AG08395 (cell line): Measurements from ENCODE around the gene ARIH2.
A peak's percentile ranks its signal among the peaks of the same experiment; 100 is the strongest.
"Not testable (repeated sequence)": the region's sequence is repeated elsewhere in the genome, so short reads cannot be mapped to it uniquely, and the experiment has no call there.

Experiments
- DNase-seq: peaks from one replicate; pipeline ENCODE4 v3.0.0; 2012; ENCODE audit warnings: mixed read lengths, low spot score

The ARIH2 gene

DNA sequence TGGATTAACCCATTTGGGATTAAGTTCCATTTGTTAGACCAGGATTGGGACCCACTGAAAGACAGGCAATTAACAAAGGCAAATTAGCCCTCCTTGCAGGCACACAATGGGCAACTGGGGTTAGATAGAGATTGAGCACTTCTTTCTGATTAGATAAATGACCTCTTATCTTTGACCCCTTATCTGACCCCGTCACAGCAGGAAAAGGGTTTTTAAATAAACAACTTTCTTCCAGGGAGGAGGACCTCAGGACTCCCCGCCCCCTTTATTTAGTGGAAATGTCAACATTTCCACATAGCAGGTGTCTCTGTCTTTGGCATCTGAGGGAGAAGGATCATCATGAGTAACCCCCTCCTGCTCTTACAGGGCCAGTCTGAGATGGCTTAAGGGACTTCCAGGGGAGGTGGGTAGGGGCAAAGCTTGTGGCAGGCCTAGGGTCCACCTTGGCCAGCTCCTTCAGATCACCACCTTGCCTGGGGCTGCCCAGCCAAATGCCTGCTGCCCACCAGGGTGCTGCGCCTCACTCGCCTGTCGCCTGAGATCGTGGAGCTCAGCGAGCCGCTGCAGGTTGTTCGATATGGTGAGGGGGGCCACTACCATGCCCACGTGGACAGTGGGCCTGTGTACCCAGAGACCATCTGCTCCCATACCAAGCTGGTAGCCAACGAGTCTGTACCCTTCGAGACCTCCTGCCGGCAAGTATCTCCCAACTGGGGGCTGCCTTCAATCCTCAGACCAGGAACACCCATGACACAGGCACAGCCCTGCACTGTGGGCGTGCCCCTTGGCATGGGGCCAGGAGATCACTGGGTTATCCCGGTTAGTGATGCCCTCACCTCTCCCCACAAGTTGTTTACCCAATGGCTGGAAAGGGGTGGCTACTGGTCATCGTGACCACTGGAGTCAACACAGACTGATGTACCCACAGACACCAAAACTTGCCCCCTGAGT is 86.0 kb downstream of the ARIH2 start:
- no peak for DNase-seq

DNA sequence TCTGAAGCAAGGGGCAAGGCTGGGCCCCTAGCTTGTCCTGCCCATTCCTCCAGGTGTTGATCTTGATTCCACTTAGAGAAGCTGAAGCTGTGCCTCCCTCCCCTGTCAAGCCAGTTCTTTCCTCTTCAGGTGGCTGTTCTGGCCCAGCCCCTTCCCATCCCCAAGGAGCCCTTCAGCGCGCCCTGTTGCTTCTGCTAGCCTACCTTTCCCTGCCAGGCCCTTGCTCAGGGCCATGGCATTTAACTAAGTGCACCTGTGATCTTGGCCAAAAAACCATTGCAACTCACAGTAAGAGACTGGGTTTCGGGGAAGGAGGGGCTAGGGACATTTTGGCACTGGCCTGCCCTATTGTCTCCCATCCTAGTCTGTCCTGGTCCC is 86.7 kb downstream of the ARIH2 start:
- no peak for DNase-seq

DNA sequence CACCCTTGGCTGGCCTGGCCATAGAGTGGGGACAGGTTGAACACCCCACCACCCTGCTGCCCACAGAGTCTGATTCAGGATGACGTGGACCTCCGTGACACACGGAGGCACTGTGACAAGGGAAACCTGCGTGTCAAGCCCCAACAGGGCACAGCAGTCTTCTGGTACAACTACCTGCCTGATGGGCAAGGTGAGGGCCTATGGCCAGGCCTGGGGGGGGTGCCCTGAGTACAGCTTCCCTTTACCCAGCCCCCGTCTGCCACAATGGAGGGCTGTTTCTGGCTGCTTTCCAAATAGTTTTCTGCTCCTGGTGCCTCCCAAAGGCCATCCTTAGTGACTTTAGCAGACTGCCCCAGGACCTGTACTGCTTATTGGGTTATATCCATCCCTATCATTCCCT is 87.4 kb downstream of the ARIH2 start:
- DNase-seq, result no peak

DNA sequence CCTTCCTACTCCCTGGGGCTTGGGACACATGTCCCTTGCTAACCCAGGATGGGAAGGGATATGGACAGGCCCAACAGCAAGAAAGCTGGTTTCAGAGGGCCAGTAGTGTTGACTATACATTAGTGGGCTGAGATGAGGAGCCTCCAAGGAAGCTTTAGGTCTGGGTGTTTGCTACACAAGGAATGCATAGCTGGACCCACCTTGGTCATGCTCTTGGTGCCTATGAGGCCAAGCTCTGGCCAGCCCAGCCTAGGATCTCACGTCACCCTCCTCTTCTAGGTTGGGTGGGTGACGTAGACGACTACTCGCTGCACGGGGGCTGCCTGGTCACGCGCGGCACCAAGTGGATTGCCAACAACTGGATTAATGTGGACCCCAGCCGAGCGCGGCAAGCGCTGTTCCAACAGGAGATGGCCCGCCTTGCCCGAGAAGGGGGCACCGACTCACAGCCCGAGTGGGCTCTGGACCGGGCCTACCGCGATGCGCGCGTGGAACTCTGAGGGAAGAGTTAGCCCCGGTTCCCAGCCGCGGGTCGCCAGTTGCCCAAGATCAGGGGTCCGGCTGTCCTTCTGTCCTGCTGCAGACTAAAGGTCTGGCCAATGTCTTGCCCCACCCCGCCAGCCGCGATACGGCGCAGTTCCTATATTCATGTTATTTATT is 87.9 kb downstream of the ARIH2 start:
- DNase-seq, result peak; percentile 22

DNA sequence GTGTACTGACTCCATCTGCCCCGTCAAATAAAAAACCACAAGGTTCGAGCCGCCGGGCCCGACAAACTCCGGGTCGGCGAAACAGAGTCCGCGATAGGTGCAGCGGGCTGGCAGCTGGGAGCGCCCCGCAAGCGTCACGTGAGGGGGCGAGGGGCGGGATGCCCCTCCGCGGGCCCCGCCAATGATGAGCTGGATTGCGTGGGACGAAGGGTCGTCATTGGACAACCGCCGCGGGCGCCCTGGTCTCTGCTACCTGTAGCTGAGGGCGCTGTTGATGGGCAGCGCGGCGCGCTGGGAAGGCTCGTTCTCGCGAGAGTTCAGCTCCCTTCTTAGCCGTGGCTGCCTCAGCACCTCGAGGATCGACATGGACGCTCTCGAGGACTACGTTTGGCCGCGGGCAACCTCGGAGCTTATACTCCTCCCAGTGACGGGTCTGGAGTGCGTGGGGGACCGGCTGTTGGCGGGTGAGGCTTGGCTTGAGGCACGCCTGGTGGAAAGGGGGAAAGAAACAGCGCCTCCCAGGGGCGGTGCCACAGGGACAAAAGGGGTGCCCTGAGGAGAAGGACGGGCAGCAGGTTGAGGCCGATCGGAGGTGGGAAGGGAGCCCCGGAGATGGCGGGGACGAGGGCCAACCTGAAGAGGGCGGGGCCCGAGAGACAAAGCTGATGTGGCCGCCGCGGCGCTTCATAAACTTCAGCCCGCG is 88.6 kb downstream of the ARIH2 start, which contains the start of gene WDR6:
WDR6 (plus strand) TSS at position 324 of the 703 bp plus-strand sequence; CDS start at position 365, 41 bp downstream.
- peak; percentile 94 for DNase-seq

DNA sequence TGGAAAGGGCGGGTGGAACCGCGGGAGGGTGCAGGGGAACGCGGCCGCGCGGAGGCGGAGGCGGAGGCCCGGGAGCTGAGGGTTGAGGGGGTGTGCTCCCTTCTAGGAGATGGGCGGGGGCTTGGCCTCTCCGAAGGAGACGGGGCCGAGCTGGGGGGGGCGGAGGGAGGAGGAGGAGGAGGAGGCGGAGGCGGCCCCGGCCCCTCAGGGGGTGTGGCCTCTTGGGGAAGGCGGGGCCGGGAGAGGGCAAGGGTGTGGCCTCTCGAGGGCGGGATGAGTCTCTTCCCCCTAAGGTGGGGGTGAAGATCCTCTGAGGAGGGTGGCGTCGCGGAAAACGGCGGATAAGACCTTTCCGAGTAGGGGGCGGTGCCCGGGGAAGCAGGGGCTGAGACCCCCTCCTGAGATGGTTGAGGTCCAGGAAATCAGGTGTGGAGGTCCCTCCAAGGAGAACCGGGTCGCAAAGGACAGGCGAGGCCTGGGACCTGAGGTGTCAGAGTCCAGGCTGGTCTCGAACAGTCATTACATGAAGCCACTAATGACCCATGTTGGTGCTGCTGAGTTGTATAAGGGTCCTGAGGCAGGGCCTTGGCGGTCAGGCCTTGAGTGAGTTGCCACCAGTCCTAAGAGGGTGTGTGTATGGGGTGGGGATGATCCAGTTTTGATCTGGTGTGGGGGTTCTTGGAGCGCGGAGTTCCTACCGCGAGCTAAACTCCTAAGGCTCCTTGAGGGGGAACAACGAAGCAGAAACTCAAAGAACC is 89.3 kb downstream of the ARIH2 start:
- DNase-seq, result peak; percentile 95

DNA sequence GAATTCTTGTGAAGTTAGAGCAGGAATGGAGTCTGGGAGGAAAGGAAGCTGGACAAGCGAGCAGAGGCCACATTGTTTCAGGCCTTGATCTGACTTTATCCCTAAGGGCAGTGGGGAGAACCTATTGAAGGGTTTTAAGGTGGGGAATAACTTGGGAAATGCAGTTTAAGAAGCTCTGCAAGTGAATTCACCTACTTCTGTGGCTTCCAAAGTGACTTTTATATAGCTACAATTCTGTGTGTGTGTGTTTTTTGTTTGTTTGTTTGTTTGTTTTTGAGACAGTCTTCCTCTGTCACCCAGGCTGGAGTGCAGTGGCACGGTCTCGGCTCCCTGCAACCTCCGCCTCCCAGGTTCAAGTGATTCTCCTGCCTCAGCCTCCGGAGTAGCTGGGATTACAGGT is 90.0 kb downstream of the ARIH2 start:
- DNase-seq, result not testable (repeated sequence)

DNA sequence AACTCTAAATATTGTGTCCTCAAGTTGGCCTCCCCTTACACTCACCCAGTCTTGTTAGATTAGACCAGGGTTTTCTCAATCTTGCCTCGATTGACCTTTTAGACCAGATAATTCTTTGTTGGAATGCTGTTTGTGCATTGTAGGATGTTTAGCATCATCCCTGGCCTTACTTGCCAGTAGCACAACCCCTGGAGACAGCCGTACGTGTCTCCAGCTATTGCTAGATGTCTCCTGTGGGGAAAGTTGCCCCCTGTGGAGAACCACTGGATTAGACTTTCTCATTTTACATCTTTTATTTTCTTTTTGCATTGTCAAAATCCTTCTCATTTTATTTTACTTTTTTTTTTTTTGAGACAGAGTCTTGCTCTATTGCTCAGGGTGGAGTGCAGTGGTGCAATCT is 90.8 kb downstream of the ARIH2 start:
- no peak for DNase-seq

DNA sequence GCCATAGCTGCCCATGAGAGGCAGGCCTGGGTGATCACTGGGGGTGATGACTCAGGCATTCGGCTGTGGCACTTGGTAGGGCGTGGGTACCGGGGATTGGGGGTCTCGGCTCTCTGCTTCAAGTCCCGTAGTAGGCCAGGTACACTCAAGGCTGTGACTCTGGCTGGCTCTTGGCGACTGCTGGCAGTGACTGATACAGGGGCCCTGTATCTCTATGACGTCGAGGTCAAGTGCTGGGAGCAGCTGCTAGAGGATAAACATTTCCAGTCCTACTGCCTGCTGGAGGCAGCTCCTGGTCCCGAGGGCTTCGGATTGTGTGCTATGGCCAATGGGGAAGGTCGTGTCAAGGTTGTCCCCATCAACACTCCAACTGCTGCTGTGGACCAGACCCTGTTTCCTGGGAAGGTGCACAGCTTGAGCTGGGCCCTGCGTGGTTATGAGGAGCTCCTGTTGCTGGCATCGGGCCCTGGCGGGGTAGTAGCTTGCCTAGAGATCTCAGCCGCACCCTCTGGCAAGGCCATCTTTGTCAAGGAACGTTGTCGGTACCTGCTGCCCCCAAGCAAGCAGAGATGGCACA is 93.9 kb downstream of the ARIH2 start:
- no peak for DNase-seq

DNA sequence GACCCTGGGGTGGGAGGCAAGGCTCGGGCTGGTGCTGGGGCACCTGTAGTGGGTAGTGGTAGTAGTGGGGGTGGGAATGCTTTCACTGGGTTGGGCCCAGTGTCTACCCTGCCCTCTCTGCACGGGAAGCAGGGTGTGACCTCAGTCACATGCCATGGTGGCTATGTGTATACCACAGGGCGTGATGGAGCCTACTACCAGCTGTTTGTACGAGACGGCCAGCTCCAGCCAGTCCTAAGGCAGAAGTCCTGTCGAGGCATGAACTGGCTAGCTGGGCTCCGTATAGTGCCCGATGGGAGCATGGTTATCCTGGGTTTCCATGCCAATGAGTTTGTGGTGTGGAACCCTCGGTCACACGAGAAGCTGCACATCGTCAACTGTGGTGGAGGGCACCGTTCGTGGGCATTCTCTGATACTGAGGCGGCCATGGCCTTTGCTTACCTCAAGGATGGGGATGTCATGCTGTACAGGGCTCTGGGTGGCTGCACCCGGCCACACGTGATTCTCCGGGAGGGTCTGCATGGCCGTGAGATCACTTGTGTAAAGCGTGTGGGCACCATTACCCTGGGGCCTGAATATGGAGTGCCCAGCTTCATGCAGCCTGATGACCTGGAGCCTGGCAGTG is 94.6 kb downstream of the ARIH2 start:
- no peak for DNase-seq

DNA sequence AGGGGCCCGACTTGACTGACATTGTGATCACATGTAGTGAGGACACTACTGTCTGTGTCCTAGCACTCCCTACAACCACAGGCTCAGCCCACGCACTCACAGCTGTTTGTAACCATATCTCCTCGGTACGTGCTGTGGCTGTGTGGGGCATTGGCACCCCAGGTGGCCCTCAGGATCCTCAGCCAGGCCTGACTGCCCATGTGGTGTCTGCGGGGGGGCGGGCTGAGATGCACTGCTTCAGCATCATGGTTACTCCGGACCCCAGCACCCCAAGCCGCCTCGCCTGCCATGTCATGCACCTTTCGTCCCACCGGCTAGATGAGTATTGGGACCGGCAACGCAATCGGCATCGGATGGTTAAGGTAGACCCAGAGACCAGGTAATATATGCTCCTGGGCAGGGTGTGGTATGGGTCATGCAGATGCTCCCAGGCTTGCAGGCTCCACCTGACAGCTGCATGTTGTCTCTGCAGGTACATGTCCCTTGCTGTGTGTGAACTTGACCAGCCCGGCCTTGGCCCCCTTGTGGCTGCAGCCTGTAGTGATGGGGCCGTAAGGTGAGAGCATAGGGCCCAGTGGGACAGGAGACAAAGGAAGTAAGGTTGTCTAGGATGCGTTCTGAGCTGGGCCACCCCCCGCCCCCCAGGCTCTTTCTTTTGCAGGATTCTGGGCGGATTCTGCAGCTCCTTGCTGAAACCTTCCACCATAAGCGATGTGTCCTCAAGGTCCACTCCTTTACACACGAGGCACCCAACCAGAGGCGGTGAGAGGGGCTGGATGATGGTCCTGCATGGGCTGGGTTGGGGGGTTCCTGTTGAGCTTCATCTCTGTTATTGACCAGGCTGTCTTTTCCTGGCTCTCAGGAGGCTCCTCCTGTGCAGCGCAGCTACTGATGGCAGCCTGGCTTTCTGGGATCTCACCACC is 95.4 kb downstream of the ARIH2 start:
- DNase-seq, result peak; percentile 29

DNA sequence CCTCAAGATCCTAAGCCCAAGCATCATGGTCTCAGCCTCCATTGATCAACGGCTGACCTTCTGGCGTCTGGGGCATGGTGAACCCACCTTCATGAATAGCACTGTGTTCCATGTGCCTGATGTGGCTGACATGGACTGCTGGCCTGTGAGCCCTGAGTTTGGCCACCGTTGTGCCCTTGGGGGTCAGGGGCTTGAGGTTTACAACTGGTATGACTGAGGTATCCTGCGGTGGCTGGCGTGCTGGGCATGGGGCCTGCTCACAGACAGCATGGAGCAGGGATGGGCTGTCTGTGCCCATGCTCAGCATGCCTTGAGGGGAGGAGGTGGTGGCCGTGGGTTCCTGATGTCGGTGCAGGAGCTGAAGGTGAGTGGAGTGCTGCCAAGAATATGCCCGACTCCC is 96.4 kb downstream of the ARIH2 start:
- DNase-seq, result no peak

DNA sequence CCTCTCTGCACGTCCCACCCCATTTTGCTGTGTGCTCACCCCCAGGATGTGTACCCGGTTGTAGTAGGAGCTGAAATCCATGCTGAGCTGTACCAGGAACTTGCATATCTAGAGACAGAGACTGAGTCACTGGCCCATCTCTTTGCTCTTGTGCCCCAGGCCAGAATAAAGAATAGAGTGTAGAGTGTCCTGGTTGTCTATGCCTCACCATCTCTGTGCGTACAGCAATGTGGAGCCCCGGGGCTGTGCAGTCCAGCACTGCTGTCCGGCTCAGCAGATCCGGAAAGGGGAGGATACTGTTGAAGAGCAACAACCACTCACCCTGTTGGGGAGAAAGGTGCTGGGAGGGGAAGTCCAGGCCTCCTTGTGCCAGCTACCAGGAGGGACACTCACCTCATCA is 97.1 kb downstream of the ARIH2 start:
- DNase-seq, result no peak

DNA sequence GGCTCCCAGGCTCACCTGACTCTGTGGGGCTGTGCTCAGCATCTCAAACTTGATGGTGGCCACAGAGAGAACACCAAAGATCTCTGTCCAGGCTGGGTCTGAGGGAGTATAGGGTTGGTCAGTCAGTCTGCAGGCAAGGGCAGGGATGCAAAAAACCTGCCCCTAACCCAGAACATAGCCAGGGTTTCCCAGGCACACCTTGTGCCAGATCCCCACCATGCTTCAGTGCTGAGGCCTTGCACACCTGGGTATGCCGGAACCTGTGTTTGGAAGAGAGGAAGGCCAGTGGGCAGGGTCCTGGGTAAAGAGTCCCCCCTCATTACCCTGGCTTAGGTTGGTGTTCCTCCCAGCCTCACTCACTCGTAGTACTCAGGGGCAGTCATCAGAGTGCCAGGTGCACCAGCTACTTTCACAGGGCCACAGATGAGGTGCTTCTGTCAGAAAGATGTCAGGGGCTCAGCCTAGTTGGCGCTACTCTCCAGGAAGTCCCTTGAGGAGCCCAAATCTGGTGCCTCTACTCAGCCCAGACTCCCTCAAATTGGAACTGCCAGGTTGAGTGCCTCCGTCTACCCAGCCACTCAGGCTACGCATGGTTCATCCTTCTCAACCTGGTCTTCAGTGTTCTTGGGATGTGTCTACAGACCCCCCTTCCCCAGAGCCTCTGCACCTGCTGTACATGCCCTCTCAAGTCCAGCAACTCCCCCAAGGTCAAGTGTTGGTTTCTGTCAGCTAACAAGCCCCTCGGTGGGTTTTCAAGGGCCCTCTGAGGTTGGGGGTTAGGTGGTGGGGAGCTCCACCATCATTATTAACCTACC is 98.0 kb downstream of the ARIH2 start:
- DNase-seq, result no peak

DNA sequence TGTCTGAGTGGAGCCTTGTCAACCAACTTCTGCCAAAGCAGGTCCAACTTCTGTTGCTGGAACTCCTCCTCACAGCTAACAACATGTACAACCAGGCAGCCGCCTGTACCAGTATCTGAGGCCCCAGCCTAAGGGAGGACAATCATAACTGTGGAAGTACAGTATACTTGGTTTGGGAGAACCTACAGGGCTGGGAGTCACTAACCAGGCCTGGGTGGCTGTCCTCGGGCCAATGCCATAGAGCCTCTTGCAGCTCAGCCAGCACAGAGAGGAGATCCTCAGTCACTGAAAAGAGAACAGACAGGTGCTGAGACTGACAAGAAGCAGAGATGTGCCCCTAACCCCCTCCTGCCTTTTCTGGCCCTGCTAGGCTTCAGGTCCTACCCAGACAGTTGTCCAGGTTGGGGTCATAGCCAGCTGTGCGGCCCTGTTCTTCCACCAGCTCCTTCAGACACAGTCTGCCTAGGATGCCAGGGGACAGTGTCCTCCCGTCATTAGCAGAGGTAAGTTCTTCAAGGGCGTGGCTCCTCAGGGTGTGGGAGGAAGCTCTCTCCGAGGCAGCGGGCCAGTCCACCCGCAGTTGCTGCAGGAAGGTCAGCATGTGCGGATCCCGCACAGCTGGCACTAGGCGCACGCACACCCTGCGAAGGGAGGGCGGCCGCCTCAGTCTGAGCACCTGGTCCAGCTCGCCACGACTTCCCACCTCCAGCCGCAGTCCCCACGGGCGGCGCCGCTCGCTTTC is 98.8 kb downstream of the ARIH2 start:
- DNase-seq, result no peak

DNA sequence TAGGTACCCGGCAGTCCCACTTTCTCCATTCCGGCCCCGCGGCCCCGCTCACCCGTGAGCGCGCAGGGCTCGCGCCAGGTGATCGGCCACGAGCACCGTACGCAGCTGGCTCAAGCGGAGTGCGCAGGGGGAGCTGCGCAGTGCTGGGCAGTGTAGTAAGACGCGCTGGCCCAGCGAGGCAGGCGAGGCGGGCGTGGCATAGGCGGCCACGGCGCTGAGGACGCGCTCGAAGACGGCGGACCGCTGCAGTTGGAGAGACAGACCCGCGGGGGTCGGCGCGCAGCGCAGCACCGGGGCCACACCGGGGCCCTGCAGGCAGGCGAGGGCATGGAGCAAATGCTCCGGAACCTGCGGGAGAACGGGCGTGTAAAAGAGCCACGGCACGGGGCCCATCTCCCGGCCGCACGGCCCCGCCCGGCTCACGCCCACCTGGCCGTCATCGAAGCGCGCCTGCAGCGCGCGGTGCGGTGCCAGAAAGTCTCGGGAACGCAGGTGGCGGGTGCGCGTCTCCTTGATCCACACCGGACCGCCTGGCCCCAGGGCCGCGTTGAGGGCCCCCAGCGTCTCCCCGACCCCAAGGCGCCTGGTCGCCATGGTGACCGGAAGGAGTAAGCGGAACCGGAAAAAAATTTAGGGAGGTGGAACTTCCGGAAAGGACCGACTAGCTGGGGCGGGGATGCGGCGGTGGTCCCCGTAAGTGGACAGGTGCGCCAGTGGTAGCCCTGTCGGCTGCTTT is 99.5 kb downstream of the ARIH2 start, which contains the start of gene DALRD3:
DALRD3 (minus strand) TSS at position 610 of the 736 bp plus-strand sequence; CDS start at position 594, 16 bp downstream.
- DNase-seq, result peak; percentile 47

DNA sequence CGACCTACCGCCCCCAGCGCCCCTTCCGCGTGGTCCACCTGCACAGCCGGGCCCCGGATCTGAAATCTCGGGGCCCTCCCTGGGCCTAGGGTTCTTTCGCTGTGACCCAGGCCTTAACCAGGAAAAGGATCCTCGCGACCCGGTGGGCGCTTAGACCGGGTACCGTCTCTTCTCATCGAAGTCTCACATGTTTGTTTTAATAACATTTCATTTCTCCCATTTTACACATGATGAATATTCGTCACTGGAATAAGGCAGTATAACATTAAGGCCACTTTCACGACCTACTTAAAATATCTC is 100.0 kb downstream of the ARIH2 start:
- DNase-seq, result no peak

DNA sequence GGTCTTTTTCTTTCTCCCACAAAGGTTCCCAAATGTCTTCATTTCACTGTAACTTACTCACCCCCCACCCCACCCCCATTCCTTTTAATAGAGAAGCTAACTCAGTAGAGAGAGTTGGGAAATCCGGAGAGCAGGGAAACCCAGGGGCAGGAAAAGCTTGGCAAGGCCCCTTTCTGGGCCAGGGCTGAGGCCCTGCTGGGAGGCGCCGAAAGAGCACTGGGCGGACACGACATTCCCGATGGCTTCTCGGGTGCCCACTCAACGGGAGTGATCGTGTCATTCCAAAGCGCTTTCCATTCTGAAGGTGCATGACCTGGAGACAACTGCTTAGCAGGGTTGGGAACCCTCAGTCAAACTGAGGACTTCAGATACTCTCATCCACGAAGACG is 101.3 kb downstream of the ARIH2 start:
- DNase-seq, result no peak
